GM21526 (cell line): ENCODE data around the gene PSMB7.

Source experiments
- ATAC-seq: cut with Tn5 transposase; IDR thresholded peaks from one replicate; pipeline ENCODE4 v1.9.1; 2021; ENCODE audit warnings: moderate library complexity; ENCODE audit not compliant: unreplicated experiment, low FRiP score

The PSMB7 gene

DNA sequence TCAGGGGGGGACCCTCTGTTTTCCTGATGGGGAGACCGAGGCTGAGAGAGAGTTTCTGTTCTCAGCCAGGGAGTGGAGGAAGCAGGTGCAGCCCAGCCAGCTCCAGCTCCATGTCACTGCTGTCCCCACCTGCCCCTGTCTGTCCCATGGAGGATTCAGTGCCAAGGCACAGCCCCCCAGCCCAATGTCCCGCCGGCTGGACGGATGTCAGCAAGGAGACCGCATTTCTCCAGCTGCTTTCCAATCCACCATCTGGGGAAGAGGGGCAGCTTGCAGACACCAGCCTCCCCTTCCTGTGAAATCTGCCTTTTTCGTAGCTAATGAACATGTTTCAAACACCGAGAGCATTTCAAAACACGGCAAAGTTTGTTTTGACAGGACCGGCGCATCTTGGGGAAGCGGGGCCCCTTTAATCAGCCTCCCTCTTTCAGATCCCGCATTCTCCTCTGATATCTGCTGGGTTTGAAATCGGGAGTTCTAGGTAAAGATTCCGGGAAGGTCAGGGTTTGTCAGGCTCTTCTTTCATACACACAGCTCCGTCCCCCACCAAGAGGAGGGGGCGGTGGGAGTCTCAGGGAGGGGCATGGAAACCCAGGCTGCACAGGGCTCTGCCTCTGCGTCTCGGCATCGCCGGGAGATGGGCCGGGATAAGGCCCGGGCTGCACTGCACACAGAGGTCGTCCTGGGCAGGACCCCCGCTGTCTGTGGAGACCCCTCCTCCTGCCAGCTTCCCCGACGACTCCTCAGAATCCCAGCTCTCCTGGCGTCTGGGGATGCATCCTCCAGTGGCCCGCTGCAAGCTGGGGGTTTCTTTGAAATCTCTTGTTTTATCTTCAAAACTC, 82.7 kb downstream of the PSMB7 start:
- no peak for ATAC-seq

DNA sequence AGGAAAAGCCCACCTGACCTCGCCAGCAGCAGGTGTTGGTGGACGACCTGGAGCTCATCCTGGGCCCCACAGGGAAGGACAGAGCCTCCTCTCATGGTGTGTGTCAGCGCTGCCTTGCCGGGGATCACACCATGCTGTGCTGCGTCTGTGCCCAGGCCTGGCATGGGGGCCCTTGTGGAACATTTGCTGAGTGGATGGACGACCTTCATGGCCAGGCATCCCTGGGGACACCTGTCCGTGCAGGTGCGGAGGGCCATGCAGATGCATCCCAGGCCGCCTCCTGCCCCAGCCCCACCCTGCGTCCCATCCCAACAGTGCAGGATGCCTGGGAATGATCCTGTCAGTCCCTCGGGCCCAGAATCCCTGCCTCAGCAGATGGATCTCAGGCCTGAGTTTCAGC, 83.7 kb downstream of the PSMB7 start:
- ATAC-seq = no peak

DNA sequence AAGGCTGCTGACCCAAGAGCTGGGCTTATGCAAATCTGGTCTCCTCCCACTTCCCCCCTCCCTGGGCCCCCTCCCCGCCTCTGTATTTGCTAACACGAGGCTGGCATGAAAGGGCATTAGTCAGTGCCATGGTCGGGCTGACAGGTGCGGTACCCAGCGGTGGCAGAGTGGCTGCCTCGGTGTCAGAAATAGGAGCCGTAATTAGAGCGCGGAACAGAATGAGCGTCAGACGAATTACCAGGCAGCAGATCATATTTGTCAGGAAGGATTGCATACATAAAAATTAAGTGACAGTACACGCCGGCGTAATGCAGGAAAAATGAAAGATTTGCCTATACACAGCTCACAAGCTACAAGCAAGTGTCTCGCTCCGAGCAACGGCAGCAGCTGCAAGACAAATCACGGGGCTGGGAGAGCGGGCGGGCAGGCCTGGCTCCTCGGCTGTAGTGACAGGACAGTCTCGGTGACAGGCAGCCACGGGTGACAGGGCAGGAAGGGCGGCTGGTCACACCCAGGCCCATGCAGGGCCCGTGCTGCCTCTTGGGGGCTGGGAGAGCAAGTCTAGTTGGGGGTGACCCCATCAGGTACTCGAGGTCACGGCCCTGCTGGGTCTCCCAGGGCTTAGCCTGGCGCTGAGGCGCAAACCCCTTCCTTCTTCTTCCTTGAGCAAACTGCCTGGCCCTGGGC, 85.1 kb downstream of the PSMB7 start:
- no peak for ATAC-seq

DNA sequence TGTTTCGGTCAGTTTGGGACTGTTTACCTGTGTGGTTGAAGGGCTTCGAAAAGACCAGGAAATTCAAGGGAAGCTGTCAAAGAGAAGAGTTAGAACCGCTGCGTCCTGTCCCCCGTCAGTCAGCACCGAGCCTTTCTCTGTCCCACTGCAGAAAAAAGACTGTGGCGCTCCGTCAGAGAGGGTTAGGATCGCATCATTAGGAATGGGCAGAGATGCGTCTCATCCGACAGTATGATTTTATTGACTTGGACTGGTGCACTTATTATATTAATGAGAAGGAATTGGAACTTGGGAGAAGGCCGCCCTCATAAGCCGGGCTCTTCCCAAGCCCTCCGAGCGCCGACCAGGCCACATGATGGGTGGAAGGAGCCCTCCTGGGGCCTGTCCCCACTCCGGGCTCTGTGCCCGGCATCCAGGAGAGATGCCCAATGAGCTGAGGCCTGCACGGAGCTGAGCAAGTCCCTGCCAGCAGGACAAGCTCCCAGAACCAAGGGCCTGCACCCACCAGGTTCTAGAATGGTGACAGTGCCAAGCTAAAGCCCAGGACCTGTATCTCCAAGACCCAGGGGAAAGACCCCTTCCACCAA, 85.9 kb downstream of the PSMB7 start:
- ATAC-seq = no peak

DNA sequence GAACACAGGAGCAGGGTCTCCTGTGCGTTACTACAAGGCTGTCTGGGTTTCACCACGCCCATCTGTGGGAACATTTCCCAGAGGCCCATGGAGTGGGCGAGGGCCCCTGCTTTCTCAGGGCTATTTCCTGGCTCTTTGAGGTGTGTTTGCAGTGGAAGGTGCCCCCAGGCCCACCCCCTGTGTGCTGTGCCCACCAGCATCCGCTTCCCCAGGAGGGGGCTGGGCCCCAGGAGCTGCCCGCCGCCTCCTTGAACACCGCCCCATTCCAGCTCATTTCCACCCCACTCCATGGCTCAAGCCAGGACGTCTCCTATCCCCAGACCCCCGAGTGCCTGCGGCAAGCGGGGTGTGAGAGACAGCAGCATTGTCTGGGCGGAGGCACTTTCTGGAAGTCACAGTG, 87.0 kb downstream of the PSMB7 start:
- ATAC-seq = no peak

DNA sequence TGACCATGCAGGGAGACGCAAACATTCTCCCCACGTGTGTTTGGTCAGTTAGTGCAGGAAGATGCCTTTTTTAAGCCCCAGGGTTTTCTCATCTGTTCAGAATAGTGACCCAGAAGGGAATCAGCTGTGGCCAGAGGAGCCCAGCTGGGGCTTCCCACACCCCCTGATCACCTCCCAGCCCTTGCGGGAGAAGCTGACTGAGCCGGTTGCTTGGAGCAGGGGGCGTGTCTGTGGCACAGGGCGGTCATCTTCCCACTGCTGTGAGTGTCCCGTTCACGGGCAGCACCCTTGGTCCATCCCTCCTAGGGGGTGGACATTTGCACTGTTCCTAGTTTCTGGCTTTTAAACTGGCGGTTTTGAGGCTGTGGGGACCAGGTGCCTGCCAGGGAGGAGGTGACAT, 87.8 kb downstream of the PSMB7 start:
- ATAC-seq = no peak

DNA sequence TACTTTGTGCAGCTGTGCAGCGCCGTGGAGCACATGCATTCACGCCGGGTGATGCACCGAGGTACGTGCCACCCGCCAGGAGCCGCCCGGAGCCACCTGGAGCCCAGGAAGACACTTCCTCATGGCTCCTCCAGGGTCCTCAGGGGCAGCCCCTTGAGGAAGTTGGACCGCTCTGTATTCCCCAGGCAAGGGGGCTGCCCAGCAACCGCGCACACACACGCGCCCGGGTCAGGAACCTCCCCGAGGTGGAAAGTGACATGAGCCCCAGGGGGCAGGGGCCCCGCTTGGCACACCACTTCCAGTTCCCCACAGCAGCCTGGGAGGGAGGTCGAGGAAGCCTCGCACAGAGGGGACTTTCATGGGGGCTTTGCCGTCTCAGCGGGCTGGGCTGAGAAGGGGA, 88.9 kb downstream of the PSMB7 start:
- ATAC-seq = no peak

DNA sequence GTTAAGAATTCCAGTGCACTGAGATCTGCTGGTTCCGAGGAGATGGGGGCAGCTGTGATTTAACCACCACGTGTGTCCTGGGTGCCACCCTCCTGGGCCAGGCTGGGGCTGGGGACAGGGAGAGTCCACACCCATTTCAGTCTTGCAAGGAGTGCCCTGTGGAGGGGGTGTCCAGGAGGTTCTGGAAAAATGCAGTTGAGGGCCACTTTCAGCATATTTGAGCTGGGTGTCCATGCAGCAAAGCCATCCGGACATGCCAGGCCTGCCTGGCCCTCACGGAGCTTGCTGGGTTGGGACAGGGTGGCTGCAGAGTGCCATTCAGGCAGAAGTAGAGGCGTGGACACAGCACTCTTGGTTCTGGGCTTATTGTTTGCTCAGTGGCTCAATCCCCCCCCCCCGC, 89.4 kb downstream of the PSMB7 start:
- ATAC-seq = no peak

DNA sequence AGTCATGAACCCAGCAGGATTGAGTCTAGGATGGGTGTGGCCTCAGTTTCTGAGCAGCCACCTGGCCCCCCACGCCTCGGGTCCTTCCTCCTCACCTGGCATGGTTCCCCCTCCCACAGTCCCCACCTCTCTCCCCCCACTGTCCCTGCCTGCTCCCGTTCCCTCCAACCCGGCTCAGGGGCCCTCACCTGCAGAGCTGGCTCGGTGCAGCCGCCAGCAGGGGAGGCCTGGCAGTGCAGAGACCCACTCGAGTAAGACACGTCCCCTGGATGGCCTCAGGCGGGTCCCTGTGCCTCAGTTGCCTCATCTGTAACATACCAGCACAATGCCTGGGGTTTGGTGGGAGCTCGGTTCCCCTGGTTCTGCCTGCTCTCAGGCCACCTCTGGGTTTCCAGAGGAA, 91.3 kb downstream of the PSMB7 start:
- ATAC-seq = no peak

DNA sequence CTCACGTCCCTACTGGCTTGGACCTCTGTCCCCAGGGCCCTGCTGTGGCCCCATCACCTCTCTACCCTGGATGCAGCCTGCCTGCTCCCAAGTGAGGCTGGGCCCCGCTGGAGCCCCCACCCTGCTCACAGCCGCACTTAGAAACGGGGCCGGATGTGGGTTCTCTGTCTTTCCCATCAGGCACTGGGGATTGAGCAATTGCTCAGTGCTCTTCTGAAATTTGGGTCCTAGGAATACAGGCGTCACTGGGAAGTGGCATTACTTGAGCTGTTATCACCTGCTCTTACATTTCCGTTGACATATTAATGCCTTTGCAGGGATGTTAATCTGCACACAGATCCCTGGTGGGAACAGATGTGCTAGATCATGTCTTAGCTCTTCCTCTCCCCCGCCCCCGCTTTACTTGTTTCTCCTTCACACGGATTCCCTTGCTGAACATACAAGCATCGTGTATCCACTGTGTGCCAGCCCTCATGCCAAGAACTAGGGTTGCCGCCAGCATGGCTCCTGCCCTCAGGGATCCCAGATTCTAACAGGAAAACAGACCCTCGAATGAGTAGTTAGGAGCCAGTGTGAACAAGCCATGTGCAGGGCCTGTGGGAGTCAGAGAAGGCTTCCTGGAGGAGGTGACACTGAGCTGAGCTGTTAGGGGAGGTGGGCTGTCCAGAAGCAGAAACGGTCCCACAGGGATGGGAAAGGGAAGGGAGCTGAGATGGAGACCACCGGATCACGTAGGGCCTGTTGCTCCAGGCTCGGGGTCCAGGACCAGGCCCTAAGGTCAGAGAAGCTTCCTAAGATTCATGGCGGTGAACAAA, 92.4 kb downstream of the PSMB7 start:
- ATAC-seq = no peak

DNA sequence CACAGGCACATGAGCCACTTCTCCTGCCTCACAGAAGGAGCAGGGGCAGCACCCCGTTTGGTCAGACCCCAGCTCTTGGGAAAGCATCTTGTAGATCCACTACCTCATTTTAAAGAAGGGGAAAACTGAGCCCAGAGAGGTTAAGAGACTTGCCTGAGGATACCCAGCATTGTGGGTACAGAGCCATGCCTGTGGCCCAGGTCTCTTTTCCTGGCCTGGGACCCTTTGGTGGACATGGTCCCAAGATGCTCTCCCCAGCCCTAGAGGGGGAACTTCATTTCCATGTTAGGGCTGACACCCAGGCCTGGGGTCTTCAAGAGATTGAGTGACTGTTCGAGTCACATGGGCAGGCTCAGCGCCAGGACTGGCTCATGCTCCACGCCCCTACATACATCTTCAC, 93.3 kb downstream of the PSMB7 start:
- no peak for ATAC-seq

DNA sequence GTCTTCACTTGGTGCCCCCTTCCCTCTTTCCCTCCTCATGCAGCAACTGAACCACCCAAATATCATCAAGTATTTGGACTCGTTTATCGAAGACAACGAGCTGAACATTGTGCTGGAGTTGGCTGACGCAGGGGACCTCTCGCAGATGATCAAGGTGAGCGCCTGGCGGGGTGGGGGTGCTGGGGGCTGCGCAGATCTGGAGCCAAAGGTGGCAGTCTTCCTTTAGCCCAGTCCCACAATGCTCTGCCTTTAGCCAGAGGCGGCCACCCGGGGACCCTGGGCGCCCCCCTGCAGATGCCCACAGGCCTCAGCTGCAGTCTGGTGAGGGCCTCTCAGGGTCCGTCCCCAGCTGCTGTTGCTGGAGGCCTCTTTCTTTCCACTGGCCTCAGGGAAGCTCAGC, 93.8 kb downstream of the PSMB7 start:
- ATAC-seq = no peak

DNA sequence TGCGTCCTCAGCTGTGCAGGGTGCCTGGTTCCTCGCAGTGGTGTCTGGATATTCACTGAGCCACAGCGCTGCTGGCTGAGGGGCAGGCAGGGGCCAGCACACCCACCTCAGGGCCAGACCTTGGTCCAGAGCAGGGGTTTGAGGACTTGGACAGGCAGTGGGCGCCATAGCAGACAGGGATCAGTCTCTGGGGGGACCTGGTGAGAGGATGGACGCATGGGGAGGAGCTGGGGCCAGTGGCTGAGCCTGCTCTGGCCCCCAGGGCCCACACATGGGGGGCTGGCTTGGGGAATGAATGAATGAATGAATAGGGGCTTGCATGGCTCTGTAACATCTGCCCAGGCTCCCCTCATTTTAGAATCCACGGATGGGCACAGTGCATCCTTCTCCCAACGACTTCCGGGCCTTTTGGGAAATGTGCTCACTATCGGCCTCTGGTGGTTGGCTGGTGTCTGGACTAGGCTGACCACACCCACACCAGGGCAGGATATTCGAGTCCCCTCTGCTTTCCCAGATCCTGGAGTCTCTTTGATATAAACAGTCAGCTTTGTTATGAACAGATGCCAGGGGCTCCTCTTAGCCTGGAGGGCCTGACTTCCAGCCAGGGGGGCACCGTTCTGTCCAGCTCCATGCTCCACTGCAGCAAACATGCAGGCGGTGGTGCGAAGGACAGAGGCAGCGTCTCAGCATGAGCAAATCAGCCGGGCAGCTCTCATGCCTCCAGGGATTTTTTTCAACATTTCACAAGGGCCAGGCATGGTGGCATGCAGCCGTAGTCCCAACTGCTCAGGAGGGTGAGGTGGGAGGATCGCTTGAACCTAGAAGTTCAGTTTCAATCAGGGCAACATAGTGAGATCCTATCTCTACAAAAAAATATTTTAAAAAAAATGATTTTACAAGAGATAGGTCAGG, 94.9 kb downstream of the PSMB7 start:
- no peak for ATAC-seq

DNA sequence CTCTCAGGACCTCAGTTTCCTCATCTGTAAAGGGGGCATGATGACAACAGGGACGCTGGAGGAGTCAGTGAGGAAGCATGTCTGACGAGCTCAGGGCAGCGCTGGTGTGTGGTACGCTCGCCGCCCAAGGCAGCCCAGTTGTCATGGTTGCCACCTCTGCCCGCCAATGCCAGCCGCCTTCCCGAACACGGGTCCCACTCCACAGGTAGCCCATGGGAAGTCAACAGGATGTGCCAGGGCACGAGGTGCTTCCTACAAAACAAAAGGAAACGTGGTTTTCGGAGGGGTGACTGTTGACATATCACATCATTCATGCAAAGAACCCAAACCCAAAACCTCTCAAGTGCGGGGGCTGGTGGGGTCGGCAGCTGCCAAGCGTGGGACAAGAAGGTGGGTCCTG, 99.4 kb downstream of the PSMB7 start:
- ATAC-seq = no peak

DNA sequence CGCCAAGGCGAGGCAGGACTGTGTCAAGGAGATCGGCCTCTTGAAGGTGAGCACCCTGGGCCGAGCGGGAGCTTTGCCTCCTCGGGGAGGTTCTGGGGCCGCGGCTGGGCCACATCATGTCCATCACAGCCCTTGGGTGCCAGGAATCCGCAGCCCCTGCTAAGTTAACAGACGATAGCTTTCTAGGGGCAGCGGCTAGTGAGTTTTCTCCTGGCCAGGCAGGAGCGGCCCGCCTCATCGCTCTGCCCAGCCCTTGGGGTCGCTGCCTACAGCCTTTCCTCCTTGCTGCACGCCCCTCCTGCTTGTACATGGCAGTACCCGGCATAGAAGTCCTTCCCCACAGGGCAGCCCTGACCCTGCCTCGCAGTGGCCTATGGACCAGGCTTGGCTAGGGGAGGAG, 101.3 kb downstream of the PSMB7 start:
- no peak for ATAC-seq

DNA sequence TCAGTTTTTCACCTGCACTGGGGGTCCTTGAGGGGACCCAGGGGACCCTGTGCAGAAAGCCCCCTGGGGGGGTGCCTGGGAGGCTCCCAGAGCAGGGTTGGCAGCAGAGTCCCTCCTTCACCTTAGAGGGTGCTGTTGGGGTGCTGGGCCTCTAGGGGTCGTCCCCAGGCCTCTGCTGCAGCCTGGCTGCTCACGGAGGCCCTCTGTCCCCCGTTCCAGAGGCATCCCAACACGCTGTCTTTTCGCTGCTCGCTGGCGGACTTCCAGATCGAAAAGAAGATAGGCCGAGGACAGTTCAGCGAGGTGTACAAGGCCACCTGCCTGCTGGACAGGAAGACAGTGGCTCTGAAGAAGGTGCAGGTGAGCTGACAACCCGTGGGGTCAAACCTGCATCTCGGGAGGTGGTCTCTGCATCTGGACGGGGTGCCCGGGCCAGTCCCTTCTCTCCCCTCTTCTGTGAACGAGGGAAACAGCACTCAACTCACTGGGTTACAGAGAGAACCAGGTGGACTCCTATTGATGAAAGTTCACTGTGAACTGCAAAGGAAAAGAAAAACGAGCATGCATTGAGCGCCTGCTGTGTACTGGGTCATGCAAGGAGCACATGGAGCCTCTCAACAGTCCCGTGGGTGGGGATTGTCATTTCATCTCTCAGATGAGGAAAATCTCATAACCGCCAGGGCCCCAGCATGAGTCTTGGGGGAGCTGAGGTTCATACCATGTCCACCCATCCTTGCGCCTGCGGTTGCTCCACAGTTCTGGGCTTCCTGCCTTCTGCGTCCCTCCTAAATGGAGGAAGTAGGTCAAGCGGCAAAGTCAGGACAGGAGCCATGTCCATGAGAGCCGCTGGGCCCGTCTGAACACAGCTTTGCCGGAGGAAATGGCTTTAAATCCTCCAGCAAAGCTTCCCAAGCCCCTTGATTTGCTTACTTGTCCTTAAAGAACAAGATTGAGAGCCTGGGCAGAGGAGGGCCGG, 102.7 kb downstream of the PSMB7 start:
- ATAC-seq = no peak

DNA sequence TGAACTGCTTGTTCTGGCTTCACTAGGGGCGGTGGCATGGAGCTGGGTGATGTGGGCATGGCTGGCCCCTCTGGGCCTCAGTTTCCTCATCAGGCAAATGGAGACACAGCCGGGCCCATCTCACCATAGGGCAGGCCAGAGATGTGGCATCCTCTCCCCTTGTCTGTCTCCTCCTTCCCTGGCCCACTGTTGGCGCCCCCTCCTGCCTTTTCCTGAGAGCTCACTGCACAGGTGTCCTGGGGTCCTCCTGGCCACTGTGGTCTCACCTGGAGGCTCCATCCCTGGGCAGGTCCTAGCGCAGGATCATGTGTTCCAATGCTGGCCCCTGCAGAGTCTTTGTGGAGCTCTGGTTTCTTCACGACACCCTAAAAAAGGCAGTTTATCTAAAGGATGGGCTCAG, 104.0 kb downstream of the PSMB7 start:
- no peak for ATAC-seq

DNA sequence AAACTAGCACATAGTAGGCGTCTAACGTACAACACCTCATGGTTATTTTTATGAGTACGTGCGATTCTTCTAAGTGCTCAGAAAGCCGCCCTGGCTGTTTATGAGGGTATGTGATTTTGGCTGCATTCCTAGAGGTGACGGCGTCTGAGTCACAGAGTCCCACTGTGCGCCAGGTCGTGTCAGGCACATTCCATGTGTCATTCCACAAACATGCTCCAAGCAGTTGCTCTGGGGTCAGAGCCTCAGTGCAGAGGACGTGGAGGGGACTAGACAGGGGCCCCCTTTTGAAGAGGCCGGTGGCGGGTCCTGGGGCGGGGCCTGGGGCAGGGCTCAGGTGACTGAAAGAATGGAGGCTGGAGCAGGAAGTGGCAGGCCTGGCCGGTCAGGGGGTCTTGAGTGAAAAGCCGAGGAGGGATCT, 105.6 kb downstream of the PSMB7 start:
- no peak for ATAC-seq
